22Rv1 (cell line): ENCODE measurements around the gene TP73.

ENCODE experiments used
- CTCF ChIP-seq: fragments of 450-650 bp; IDR thresholded peaks from 2 replicates; pipeline ENCODE4 v1.5.1; 2017; ENCODE audit warnings: mild to moderate bottlenecking
- ZFX ChIP-seq: fragments of 450-650 bp; IDR thresholded peaks from 2 replicates; pipeline ENCODE4 v1.6.1; 2017; ENCODE audit warnings: antibody characterized with exemption, borderline replicate concordance

GRCh38 chr1:3669971-3670431, 17.7 kb downstream of the TP73 start:
- TF ChIP-seq CTCF (no peak), ZFX (no peak)
